GM23338 (cell line): ENCODE data around the gene TBP.
"Not testable (repeated sequence)": the region's sequence is repeated elsewhere in the genome, so short reads cannot be mapped to it uniquely, and the experiment has no call there.

Experiments
- CREB1 ChIP-seq: fragments of 250-450 bp; sonication (Bioruptor Pico); IDR thresholded peaks from 2 replicates; pipeline ENCODE4 v1.5.0; 2020; ENCODE audit warnings: low read depth, mild to moderate bottlenecking, moderate library complexity
- CTCF ChIP-seq, 2 experiments: fragments of 200-600 bp in 1 of 2; sonication (generic) in 1 of 2; conservative IDR thresholded peaks; 2 replicates each; pipeline versions ENCODE4 v1.5.1 to v1.6.1; 2016 to 2017; ENCODE audit warnings: antibody characterized with exemption in 2 of 2, low read depth in 2 of 2, mild to moderate bottlenecking in 2 of 2, moderate library complexity in 1 of 2
- ETS1 ChIP-seq: IDR thresholded peaks from 2 replicates; pipeline ENCODE4 v1.6.1; 2016; ENCODE audit warnings: antibody characterized with exemption
- EZH2 ChIP-seq: fragments of 200-600 bp; sonication (generic); IDR thresholded peaks from one replicate; pipeline ENCODE4 v1.8.0; 2017; ENCODE audit warnings: antibody characterized with exemption, mild to moderate bottlenecking, low read depth; ENCODE audit not compliant: unreplicated experiment
- EZH2phosphoT487 ChIP-seq: fragments of 200-600 bp; sonication (generic); IDR thresholded peaks from one replicate; pipeline ENCODE4 v1.8.1; 2018; ENCODE audit warnings: antibody characterized with exemption; ENCODE audit not compliant: unreplicated experiment
- JUNB ChIP-seq: IDR thresholded peaks from one replicate; pipeline ENCODE4 v1.6.1; 2016; ENCODE audit warnings: antibody characterized with exemption; ENCODE audit not compliant: unreplicated experiment
- NANOG ChIP-seq: IDR thresholded peaks from 2 replicates; pipeline ENCODE4 v1.6.1; 2016; ENCODE audit warnings: antibody characterized with exemption, borderline replicate concordance
- POLR2AphosphoS5 ChIP-seq: IDR thresholded peaks from 2 replicates; pipeline ENCODE4 v1.6.1; 2016; ENCODE audit warnings: antibody characterized with exemption, low read depth
- REST ChIP-seq: IDR thresholded peaks from one replicate; pipeline ENCODE4 v1.6.1; 2018; ENCODE audit warnings: antibody characterized with exemption; ENCODE audit not compliant: unreplicated experiment
- STAT1 ChIP-seq: IDR thresholded peaks from one replicate; pipeline ENCODE4 v1.6.1; 2016; ENCODE audit warnings: antibody characterized with exemption; ENCODE audit not compliant: unreplicated experiment
- ZNF331 ChIP-seq: fragments of 250-450 bp; sonication (Bioruptor Pico); IDR thresholded peaks from 2 replicates; pipeline ENCODE4 v1.5.0; 2020; ENCODE audit warnings: low read depth, mild to moderate bottlenecking, moderate library complexity
- ZNF462 ChIP-seq: fragments of 250-450 bp; sonication (Bioruptor Pico); IDR thresholded peaks from 2 replicates; pipeline ENCODE4 v1.5.0; 2020; ENCODE audit warnings: mild to moderate bottlenecking, moderate library complexity

- TF ChIP-seq CTCF (conservative IDR thresholded peaks at IDR 0.05; ENCODE audit: low read depth in 2 of 2); REST; POLR2AphosphoS5; EZH2phosphoT487; ZNF331; EZH2; NANOG; CREB1 (CRISPR knock-in tag); ZNF462 (CRISPR knock-in tag); STAT1; ETS1; JUNB: not testable (repeated sequence)
These were observed 46.4 kb upstream of the TBP start for GRCh38 chr6:170507728-170508127.
